ENCODE measurements around the gene AIFM3.

GRCh38 chr22:20983081-20983771 is 16.2 kb downstream of the AIFM3 start:
- TF ChIP-seq USF2 (CRISPR knock-in tag; IDR thresholded peaks at IDR 0.05) (no peak), CTCF (IDR thresholded peaks at IDR 0.05) (no peak), RELA (CRISPR knock-in tag; IDR thresholded peaks at IDR 0.05; ENCODE audit: borderline replicate concordance) (no peak), ATF3 (CRISPR knock-in tag; conservative IDR thresholded peaks at IDR 0.05) (no peak), FOXP1 (CRISPR knock-in tag; IDR thresholded peaks at IDR 0.05; ENCODE audit: borderline replicate concordance) (no peak), ZBTB43 (CRISPR knock-in tag; IDR thresholded peaks at IDR 0.05) (no peak), GABPB1 (CRISPR knock-in tag; IDR thresholded peaks at IDR 0.05) (no peak), NFYB (CRISPR knock-in tag; conservative IDR thresholded peaks at IDR 0.05; ENCODE audit: low read depth) (no peak), ARID4B (CRISPR knock-in tag; IDR thresholded peaks at IDR 0.05; ENCODE audit: borderline replicate concordance) (no peak)

All from WTC11 (cell line).